Stimulated activated CD4-positive, alpha-beta T cell treated with anti-CD3 and anti-CD28 coated beads, TNF-alpha, amount 100 ng/mL, for 24 hours (primary cell): ENCODE results near the gene CBX2.
"Not testable (repeated sequence)": the region's sequence is repeated elsewhere in the genome, so short reads cannot be mapped to it uniquely, and the experiment has no call there.

ENCODE experiments used
- DNase-seq, 3 experiments: peaks; one replicate each; pipeline ENCODE4 v3.0.0-alpha.2; 2020; ENCODE audit warnings: low read depth in 3 of 3

CBX2 gene

DNA sequence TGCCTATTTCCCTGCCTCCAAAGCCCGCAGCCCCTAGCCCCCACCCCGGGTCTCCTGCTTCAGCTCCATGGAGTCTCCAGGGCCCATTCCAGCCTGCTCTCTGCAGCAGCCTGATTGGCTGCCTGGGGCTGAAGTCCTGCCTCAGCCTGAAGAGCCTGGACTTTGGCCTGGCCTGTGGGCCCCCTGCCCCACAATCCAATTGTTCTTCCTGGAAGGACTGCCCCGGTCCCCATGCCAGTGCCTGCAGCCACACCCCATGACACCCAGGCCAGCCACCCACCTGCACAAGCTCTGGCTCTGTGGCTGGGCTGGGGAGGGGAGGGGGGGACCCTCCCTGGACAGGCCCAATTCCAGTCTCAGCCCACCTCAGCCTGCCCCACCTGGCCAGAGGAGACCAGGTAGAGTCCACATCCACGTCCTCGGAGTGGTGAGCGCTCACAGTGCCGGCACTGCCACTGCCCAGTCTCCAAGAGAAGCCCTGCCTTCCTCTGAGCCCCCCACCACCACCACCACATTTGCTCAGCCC, 34.9 kb upstream of the CBX2 start:
- DNase-seq, result no peak

GRCh38 chr17:79743614-79744013, 34.3 kb upstream of the CBX2 start:
- DNase-seq, result no peak

- no peak for DNase-seq
Measured at GRCh38 chr17:79745641-79746105, 32.3 kb upstream of the CBX2 start.

GRCh38 chr17:79746889-79747507, 30.9 kb upstream of the CBX2 start:
- no peak for DNase-seq

- DNase-seq, result no peak
Measured at GRCh38 chr17:79747508-79748294, 30.2 kb upstream of the CBX2 start.

- DNase-seq, result no peak
Measured at GRCh38 chr17:79748295-79749099, 29.5 kb upstream of the CBX2 start.

DNA sequence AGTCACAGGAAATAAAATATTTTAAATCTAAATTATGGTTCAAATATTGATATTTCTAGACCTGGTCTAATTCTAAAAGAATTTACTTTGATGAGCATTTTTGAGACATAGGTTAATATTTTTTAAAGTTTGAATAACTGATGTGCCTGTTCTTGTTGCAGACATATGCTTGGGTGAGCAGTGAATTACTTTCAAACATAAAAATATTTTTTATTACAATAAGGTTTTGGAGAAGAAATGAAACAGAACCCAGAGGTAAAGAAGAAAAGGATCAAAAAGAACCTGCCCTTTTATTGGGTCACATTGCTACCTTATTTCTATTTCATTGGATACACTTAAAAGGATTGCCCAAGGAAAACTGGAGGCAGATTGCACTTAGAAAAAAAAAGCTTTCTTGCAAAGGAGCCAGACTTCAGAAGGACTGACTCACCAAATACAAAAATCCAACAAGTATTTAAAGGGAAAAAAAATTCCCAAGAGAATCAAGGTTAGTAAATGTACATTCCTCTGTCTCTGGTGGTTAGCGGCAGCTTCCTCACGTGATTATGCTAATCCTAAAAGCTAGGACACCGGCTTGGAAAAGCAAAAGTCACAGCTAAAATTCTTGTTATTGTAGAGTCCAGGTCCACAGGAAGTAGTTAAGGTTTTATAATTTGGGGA, 28.7 kb upstream of the CBX2 start:
- DNase-seq, result no peak

DNA sequence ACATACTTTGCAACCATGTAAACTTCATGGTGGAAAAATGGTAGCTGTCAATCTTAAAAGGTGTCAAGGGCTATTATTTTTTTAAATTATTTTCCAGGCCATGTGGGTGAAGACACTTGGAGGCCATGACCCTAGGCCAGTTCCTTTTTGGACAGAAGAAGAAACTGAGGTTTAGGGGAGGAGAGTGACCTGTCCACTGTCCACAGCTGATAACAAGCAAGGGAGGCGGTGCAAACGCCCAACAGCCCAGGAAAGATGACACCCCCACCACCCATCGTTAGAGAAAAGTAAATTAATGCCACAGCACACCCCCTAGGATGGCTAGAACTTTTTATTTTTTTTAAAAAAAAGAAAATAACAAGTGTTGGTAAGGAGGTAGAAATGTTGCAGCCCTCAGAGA, 28.0 kb upstream of the CBX2 start:
- DNase-seq, result no peak

- DNase-seq, result no peak
Measured at GRCh38 chr17:79750650-79751545, 27.1 kb upstream of the CBX2 start.

- peak in 2 of 3 experiments; percentile 20 to 21 for DNase-seq
Measured at GRCh38 chr17:79752175-79752574, 25.8 kb upstream of the CBX2 start.

- DNase-seq, result no peak
Measured at GRCh38 chr17:79754370-79754769, 23.6 kb upstream of the CBX2 start.

- DNase-seq, result not testable (repeated sequence)
Measured at GRCh38 chr17:79754903-79755302, 23.0 kb upstream of the CBX2 start.

DNA sequence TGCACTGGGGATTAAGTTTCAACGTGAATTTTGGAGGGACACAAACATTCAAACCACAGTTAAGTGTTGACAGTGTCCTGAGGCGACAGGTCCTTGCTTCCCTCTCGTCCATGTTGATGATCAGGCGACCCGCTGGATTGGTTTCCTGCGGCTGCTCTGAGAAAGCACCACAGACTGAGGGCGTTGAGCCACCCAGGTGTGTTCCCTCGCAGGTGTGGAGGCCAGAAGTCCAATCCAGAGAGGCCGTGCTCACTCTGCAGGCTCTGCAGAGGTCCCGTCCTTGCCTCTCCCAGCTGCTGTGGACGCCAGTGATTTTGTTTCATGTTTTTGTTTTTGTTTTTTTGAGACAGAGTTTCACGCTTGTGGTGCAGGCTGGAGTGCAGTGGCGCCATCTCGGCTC, 22.4 kb upstream of the CBX2 start:
- no peak for DNase-seq

GRCh38 chr17:79757140-79757745, 20.7 kb upstream of the CBX2 start:
- DNase-seq, result no peak

GRCh38 chr17:79758271-79758670, 19.7 kb upstream of the CBX2 start:
- DNase-seq, result no peak

- DNase-seq, result no peak
Measured at GRCh38 chr17:79760197-79760906, 17.6 kb upstream of the CBX2 start.

- no peak for DNase-seq
Measured at GRCh38 chr17:79761894-79762589, 15.9 kb upstream of the CBX2 start.

DNA sequence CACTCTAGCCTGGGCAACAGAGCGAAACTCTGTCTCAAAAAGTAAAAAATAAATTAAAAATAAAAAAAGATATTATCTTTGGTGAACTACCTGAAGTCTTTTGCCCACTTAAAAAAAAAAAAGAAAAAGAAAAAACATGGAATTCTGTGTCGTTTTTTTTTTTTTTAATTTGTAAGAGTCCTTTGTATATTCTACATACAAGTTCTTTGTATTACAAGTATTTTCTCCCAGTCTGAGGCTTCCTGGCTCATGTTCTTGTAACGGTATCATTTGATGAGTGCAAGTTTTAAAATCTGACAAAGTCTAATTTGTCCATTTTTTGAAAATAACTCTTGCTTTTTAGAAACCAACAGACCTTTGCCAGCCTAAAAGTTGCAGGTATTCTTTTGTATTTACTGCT, 12.2 kb upstream of the CBX2 start:
- DNase-seq, result no peak
